Ectodermal cell (in vitro differentiated cells): ENCODE data around the gene NOC2L.

Source experiments
- H3K27ac ChIP-seq: 2 replicates; pipeline ENCODE4 v1.7.0; 2013; ENCODE audit warnings: mild to moderate bottlenecking, low read depth, low read length; ENCODE audit not compliant: insufficient read depth, poor library complexity, severe bottlenecking
- H3K27me3 ChIP-seq: 2 replicates; pipeline ENCODE4 v1.7.0; 2013; ENCODE audit warnings: mild to moderate bottlenecking, low read length; ENCODE audit not compliant: insufficient read depth, control insufficient read depth, poor library complexity, severe bottlenecking
- H3K36me3 ChIP-seq: one replicate; pipeline ENCODE4 v1.7.0; 2013; ENCODE audit warnings: low read length; ENCODE audit not compliant: control insufficient read depth, insufficient read depth
- H3K4me1 ChIP-seq: one replicate; pipeline ENCODE4 v1.7.0; 2013; ENCODE audit warnings: low read length; ENCODE audit not compliant: control insufficient read depth, insufficient read depth
- H3K4me3 ChIP-seq: 2 replicates; pipeline ENCODE4 v1.7.0; 2013; ENCODE audit warnings: low read depth, low read length, control low read depth; ENCODE audit not compliant: insufficient read depth
- H3K9me3 ChIP-seq: 2 replicates; pipeline ENCODE4 v1.7.0; 2013; ENCODE audit warnings: mild to moderate bottlenecking, low read length, moderate library complexity; ENCODE audit not compliant: control insufficient read depth
- WGBS, 2 experiments: methylation state at CpG; one replicate each; pipeline ENCODE4 v1.1.7; 2013; ENCODE audit warnings: missing lambda C conversion rate in 2 of 2; 5-methylcytosine and 5-hydroxymethylcytosine counted together

NOC2L gene

DNA sequence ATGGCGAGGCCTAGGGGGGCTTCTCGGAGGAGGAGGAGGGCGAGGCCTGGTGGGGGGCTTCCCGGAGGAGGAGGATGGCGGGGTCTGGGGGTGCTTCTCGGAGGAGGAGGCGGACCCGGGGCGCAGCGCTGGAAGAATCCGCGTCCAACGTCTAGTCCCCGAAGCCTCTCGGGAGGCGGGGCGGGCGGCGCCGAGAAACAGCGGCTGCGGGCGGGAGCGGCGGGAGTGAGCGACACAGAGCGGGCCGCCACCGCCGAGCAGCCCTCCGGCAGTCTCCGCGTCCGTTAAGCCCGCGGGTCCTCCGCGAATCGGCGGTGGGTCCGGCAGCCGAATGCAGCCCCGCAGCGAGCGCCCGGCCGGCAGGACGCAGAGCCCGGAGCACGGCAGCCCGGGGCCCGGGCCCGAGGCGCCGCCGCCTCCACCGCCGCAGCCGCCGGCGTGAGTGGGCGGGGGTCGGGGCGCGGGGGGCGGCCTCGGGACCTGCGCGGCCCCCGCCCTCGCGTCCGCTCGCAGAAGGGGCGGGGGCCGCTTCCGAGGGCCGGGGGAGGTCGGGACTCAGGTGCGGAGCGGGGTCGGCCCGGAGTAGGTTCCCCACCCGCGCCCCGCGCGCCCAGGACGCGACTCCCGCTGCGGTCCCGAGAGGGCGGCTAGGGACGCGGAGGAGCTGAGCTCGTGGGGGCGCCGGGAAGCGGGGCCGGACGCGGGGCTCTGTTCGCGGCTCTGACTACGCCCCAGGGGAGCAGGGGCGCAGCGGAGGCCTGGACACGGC, 1.5 kb upstream of the NOC2L start, which contains the start of gene KLHL17:
TSS of gene KLHL17 (plus strand) at position 222 of the 769 bp plus-strand sequence. CDS start at position 332, 110 bp downstream.
- Histone ChIP-seq H3K9me3 (no peaks in the 10 kb centered on the region), H3K4me1 (no peaks in the 10 kb centered on the region), H3K27ac (no peak within 1 kb of the TSS), H3K36me3 (peaks cover 10% of the 10 kb centered on the region), H3K4me3 (peak within 1 kb of the TSS; percentile 100), H3K27me3 (peaks cover 28% of the 10 kb centered on the region)
- WGBS, 2 experiments: 1% methylated on average over 109 of the region's 109 CpGs

DNA sequence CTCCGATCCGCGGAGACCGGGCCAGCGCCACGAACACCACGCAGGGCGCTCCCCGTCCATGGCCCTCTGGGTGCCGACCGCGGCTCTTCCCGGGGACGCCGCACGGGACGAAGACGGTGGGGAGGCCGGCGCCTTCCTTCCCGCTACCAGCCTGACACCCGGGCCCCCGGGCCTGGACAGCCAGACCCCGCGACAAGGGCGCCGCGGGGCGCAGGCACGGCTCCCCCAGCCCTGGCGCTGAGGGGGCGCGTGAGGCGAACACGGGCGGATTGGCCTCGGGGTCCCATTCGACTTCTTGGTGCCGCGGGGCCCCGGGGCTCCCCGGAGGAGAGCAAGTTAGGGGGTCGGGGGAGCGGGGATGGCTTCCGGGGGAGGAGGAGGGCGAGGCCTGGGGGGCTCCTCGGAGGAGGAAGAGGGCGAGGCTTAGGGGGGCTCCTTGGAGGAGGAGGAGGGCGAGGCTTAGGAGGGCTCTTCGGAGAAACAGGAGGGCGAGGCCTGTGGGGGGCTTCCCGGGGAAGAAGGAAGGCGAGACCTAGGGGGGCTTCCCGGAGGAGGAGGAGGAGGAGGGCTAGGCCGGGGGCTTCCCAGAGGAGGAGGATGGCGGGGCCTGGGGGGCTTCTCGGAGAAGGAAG, 791 bp upstream of the NOC2L start:
- no peaks in the 10 kb centered on the region for H3K4me1 ChIP-seq
- H3K9me3 ChIP-seq: no peaks in the 10 kb centered on the region
- 44 to 45% methylated on average over 57 of the region's 57 CpGs for whole genome bisulfite sequencing, 2 experiments
- H3K27ac ChIP-seq: no peak overlapping the region
- H3K36me3 ChIP-seq: peaks cover 17% of the 10 kb centered on the region
- peaks cover 23% of the 10 kb centered on the region for H3K27me3 ChIP-seq
- peak overlapping the region; percentile 66 for H3K4me3 ChIP-seq

GRCh38 chr1:956636-957035, 2.4 kb downstream of the NOC2L start:
- peaks cover 30% of the 10 kb centered on the region for H3K36me3 ChIP-seq
- no peaks in the 10 kb centered on the region for H3K9me3 ChIP-seq
- H3K27me3 ChIP-seq: peaks cover 22% of the 10 kb centered on the region
- 93 to 95% methylated on average over 11 of the region's 11 CpGs for whole genome bisulfite sequencing, 2 experiments
- H3K4me1 ChIP-seq: no peaks in the 10 kb centered on the region
- no peak overlapping the region for H3K4me3 ChIP-seq
- H3K27ac ChIP-seq: no peak overlapping the region

GRCh38 chr1:955474-955873, 3.6 kb downstream of the NOC2L start:
- H3K9me3 ChIP-seq: no peaks in the 10 kb centered on the region
- peaks cover 34% of the 10 kb centered on the region for H3K36me3 ChIP-seq
- H3K4me3 ChIP-seq: no peak overlapping the region
- 94 to 96% methylated on average over 6 of the region's 6 CpGs for WGBS, 2 experiments
- no peaks in the 10 kb centered on the region for H3K4me1 ChIP-seq
- no peak overlapping the region for H3K27ac ChIP-seq
- peaks cover 13% of the 10 kb centered on the region for H3K27me3 ChIP-seq

DNA sequence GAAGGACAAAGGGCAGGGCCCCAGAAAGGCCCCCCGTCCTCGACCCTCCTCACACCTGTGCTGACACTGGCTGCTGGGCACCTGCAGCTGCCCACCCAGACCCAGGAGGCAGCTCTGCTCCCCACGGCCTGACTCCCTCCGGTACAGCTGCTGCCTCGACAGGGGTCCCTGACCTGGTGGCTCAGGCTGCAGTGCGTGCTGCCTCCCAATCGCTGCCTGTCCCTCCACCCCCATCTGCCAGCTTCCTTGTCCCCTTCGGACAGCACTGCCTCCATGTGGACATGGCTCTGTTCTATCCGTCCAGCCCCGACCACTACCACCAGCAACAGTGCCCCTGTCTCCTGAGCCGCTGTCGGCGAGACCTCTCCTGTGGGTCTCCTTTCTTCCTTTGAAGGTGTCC, 4.1 kb downstream of the NOC2L start:
- WGBS, 2 experiments: 93 to 94% methylated on average over 13 of the region's 13 CpGs
- Histone ChIP-seq H3K27ac (no peak overlapping the region), H3K36me3 (peaks cover 39% of the 10 kb centered on the region)

GRCh38 chr1:953524-954320, 5.3 kb downstream of the NOC2L start:
- Histone ChIP-seq H3K27me3 (no peaks in the 10 kb centered on the region), H3K36me3 (peaks cover 44% of the 10 kb centered on the region), H3K4me3 (no peak overlapping the region), H3K9me3 (no peaks in the 10 kb centered on the region), H3K27ac (no peak overlapping the region), H3K4me1 (no peaks in the 10 kb centered on the region)
- 92% methylated on average over 32 of the region's 32 CpGs for WGBS, 2 experiments

More for the DNA sequence above, 4.1 kb downstream of the NOC2L start:
- Histone ChIP-seq H3K9me3 (no peaks in the 10 kb centered on the region), H3K4me1 (no peaks in the 10 kb centered on the region), H3K27me3 (peaks cover 8% of the 10 kb centered on the region), H3K4me3 (no peak overlapping the region)

DNA sequence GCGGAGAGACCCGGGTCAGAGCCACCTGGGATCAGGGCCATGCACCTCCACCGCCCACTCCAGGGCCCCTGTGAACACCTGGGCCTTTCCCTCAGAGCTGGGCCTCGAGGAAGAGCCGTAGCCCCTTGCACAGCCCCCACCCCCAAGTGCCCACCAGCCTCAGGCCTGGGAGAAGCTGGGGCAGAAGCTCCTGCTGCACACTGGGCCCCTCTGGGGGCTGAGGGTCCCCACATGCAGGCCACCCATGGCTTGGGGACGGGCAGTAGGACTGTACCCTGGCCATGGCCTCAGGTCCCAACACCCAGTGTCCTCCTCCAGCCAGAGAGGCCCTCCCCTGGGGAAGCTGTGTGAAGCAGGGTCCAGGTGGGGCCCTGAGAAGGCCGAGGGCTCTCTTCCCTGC, 6.5 kb downstream of the NOC2L start:
- Histone ChIP-seq H3K4me3 (no peak overlapping the region), H3K27me3 (no peaks in the 10 kb centered on the region), H3K9me3 (no peaks in the 10 kb centered on the region), H3K27ac (no peak overlapping the region), H3K36me3 (peaks cover 44% of the 10 kb centered on the region), H3K4me1 (no peaks in the 10 kb centered on the region)
- WGBS, 2 experiments: 93 to 96% methylated on average over 7 of the region's 7 CpGs

- no peaks in the 10 kb centered on the region for H3K27me3 ChIP-seq
- no peak overlapping the region for H3K4me3 ChIP-seq
- peaks cover 44% of the 10 kb centered on the region for H3K36me3 ChIP-seq
- H3K4me1 ChIP-seq: no peaks in the 10 kb centered on the region
- no peaks in the 10 kb centered on the region for H3K9me3 ChIP-seq
- WGBS, 2 experiments: 96 to 97% methylated on average over 15 of the region's 15 CpGs
- H3K27ac ChIP-seq: no peak overlapping the region
These were observed 6.9 kb downstream of the NOC2L start for GRCh38 chr1:952201-952600.

DNA sequence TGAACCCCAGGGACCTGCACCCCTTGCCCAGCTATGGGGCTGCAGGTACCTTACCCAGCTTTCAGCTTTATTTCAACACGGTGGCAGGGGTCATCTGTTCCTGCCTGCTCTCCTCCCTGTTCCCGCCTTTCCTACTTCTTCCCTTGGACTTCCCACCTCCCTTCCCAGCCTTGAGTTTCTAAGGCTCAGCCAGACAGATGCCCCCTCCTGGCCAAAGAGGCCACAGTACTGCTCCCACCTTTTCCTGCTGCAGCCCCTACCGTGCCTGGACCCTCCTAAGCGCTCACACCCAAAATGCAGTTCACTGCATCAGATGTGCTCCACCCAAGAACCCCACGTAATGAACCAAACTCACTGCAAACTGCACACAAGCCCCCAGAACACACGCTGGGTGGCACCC, 7.7 kb downstream of the NOC2L start:
- H3K27ac ChIP-seq: no peak overlapping the region
- no peak overlapping the region for H3K4me3 ChIP-seq
- no peaks in the 10 kb centered on the region for H3K4me1 ChIP-seq
- WGBS, 2 experiments: 75% methylated on average over 6 of the region's 6 CpGs
- no peaks in the 10 kb centered on the region for H3K27me3 ChIP-seq
- H3K36me3 ChIP-seq: peaks cover 47% of the 10 kb centered on the region
- no peaks in the 10 kb centered on the region for H3K9me3 ChIP-seq

GRCh38 chr1:950881-951280, 8.2 kb downstream of the NOC2L start:
- 94 to 97% methylated on average over 23 of the region's 23 CpGs for WGBS, 2 experiments
- Histone ChIP-seq H3K9me3 (no peaks in the 10 kb centered on the region), H3K27ac (no peak overlapping the region), H3K36me3 (peaks cover 47% of the 10 kb centered on the region), H3K4me1 (no peaks in the 10 kb centered on the region), H3K4me3 (no peak overlapping the region), H3K27me3 (no peaks in the 10 kb centered on the region)
